Activated T-helper 1 cell treated with Interleukin-2 at 50 U/mL for 16 hours (primary cell): ENCODE data around the gene TMEM234.

Experiments used
- DNase-seq: peaks from one replicate; pipeline ENCODE4 v3.0.0-alpha.2; 2020; ENCODE audit warnings: low read depth

The TMEM234 gene

DNA sequence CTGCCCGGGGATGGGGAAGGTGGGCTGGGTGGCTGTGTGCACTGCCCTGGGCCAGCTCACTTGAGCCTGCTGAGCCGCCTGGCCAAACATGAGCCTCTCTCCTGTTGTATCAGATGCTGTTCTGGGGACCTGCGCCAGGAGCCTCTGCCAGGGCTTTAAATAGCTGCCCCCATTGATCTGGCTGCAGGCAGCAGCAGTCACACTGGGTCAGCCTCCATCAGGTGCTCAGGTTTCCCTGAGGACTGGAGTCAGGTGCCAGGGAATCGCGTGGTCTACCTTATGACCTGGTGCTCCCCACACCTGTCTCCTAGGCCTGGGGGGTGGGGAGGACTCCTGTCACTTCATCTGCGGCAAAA is 22.5 kb downstream of the TMEM234 start:
- no peak for DNase-seq

GRCh38 chr1:32199043-32199716 is 23.0 kb downstream of the TMEM234 start:
- no peak for DNase-seq

- DNase-seq = no peak
These were observed 23.7 kb downstream of the TMEM234 start for GRCh38 chr1:32198237-32199042.

- DNase-seq = no peak
These were observed 24.3 kb downstream of the TMEM234 start for GRCh38 chr1:32197837-32198236.

GRCh38 chr1:32197074-32197473 is 25.1 kb downstream of the TMEM234 start:
- DNase-seq = no peak

DNA sequence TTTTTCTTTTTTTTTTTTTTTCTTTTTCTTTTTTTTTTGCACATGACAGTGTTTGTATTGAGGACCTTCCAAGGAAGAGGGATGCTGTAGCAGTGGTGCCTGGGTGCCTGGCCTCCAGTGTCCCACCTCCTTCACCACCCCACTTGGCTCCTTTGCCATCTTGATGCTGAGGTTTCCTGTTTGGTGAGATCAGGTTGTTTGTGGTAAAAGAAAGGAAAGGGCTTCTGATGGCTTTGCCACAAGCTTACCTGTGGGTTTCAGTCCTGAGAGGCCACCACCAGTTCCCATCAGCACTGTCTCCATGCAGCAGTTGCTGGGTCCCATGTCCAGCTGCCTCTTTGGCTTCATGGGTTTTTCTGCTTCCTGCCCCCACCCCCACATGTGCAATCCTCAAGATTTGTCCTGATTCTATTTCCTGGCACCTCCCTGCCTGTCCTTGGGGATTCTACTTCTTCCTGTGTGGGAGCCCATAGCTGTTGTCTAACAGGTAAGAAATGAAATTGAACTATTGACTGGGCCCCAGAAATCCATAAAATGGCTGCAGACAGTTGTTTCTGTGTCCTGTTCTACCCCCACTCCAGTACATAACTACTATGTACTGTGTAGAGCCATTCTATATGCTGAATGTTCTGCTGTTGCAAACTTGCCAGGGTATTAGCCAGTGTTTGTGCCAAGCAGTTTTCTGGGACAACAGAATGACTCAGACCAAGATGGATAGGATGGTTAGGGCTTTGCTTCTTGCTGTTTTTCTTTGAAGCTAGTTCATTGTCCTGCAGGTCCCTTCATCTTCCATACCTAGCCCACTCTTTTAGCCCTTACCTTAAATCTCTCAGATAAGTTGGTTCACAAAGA is 26.0 kb downstream of the TMEM234 start:
- no peak for DNase-seq

- no peak for DNase-seq
These were observed 26.6 kb downstream of the TMEM234 start for GRCh38 chr1:32195531-32195930.

DNA sequence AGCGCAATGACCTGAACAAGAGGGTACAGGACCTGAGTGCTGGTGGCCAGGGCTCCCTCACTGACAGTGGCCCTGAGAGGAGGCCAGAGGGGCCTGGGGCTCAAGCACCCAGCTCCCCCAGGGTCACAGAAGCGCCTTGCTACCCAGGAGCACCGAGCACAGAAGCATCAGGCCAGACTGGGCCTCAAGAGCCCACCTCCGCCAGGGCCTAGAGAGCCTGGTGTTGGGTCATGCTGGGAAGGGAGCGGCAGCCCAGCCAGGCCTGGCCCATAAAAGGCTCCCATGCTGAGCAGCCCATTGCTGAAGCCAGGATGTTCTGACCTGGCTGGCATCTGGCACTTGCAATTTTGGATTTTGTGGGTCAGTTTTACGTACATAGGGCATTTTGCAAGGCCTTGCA is 27.2 kb downstream of the TMEM234 start:
- no peak for DNase-seq

DNA sequence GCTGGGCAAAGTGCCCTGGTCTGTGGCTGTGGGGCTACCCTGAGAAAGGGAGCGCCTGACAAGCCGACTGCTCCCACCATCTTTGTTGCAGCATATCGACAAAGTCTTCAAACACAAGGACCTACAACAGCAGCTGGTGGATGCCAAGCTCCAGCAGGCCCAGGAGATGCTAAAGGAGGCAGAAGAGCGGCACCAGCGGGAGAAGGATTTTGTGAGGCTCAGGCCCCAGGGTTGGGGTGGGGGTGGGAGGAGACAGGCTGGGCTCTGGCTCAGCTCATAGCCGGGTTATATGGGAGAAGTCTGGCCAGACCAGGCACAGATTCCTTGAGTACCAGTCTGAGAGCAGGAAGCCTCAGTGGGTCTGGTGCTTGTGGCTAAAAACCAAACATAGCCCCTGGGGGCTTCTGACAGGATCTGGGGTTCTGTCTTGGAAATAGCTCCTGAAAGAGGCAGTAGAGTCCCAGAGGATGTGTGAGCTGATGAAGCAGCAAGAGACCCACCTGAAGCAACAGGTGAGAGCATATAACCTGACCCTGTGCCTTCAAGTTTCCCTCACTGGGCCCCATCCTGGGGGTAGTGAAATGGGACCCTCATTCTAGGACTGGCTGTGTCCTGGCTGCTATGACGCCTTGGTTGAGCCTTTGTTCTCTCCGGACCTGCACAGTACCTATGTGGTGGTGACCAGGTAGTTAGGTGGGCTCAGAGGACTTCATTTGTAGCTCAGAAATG is 29.8 kb downstream of the TMEM234 start:
- DNase-seq = no peak

DNA sequence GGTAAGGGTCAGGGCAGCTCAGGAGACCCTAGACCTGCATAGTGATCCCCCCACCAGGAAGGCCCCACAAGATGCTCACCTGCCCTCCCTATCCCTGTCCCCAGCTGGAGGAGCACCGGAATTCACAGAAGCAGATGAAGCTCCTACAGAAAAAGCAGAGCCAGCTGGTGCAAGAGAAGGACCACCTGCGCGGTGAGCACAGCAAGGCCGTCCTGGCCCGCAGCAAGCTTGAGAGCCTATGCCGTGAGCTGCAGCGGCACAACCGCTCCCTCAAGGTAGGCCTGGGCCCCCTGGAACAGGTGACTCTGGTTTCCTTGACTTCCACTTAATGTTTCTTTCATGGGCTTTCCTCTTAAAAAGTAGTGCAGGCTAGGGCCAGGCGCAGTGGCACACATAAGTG is 34.3 kb downstream of the TMEM234 start:
- DNase-seq = no peak

GRCh38 chr1:32186491-32186890 is 35.7 kb downstream of the TMEM234 start:
- DNase-seq = no peak

GRCh38 chr1:32186077-32186476 is 36.1 kb downstream of the TMEM234 start:
- DNase-seq = no peak

DNA sequence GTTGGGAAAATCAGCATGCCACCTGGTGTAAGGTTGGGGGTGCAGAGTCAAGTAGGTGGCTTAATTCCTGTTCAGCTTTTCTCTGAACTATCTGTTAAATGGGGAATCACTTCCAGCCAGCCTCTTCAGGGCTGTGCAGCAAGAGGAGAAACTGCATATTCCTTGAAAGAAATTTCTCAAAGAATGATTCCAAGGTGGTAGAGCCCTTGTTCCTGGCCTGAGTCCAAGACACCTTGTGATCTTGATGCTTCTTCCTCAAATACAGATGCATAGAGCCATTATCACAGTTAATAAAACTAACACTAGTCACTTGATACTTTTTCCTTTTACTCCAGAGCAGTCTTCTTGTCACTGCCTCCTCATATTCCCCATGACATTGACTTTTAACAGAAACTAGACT is 37.5 kb downstream of the TMEM234 start:
- no peak for DNase-seq

DNA sequence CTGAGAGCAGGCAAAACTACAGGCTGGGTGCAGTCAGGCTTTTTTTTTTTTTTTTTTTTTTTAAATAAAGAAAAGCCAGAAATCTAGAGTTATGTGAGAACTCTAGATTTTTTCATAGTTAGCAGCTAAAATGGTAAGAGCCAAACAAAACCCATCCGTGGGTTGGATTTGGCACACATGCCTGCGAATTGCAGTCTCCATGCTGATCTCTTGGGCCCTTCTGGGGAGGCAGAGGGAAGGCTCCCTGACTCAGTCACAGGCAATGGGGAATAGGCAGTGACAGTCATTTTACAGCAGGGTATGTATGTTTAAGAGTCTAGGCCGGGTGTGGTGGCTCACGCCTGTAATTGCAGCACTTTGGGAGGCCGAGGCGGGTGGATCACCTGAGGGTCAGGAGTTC is 40.1 kb downstream of the TMEM234 start:
- no peak for DNase-seq

GRCh38 chr1:32181563-32181962 is 40.6 kb downstream of the TMEM234 start:
- DNase-seq = no peak

GRCh38 chr1:32181065-32181464 is 41.1 kb downstream of the TMEM234 start:
- no peak for DNase-seq

- DNase-seq = no peak
These were observed 41.7 kb downstream of the TMEM234 start for GRCh38 chr1:32180186-32181060.

GRCh38 chr1:32179443-32180185 is 42.5 kb downstream of the TMEM234 start, which contains the start of gene TXLNA:
TSS of gene TXLNA (plus strand) at chr1:32179675. CDS start at chr1:32180346, 671 bp downstream.
- peak; percentile 81 for DNase-seq

GRCh38 chr1:32179193-32179442 is 43.0 kb downstream of the TMEM234 start:
- no peak for DNase-seq

GRCh38 chr1:32178380-32179192 is 43.6 kb downstream of the TMEM234 start:
- DNase-seq = no peak
